ENCODE measurements around the gene TRIP12. TPM values are rescaled to one million over a fixed set of nuclear protein-coding genes. Genes with fewer than 3 reads are reported as not detected.
"Not testable (repeated sequence)": the region's sequence is repeated elsewhere in the genome, so short reads cannot be mapped to it uniquely, and the experiment has no call there.

Gene TRIP12
- total and polyA plus RNA-seq, 2 donors (not counting 3 experiments of a cell fraction or from before 2014, with no cell fraction given), result 53.8 to 278 TPM

DNA sequence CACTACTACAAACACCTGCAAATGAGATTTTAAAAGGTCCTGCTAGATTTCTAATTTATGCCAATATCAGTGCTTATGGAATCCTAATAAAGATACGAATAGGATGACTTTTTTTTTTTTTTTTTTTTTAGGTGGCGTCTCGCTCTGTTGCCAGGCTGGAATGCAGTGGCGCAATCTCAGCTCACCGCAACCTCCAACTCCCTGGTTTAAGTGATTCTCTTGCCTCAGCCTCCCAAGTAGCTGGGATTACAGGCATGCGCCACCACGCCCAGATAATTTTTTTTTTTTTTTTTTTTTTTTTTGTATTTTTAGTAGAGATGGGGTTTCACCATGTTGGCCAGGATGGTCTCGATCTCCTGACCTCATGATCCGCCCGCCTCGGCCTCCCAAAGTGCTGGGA, 135.5 kb downstream of the TRIP12 start:
- H3K27ac ChIP-seq (ENCODE audit: insufficient read depth, low read depth, low read length); H3K27me3 ChIP-seq (ENCODE audit: control insufficient read depth in 2 of 2, insufficient read depth in 2 of 2, low read length in 2 of 2); H2AFZ ChIP-seq (ENCODE audit: low read depth, low read length); H4K20me1 ChIP-seq (replicated peaks; ENCODE audit: control insufficient read depth, extremely low read depth, insufficient read depth, low read length); H3K9ac ChIP-seq (replicated peaks; ENCODE audit: extremely low read depth, insufficient read depth, low read length); dilution Hi-C loops (cut with MboI; ENCODE audit: extremely low pct_ligation_motif_present, low sequenced_read_pairs); H3K4me2 ChIP-seq (ENCODE audit: insufficient read depth, low read length); DNase-seq (ENCODE audit: low read depth, low spot score); H3K9me1 ChIP-seq (replicated peaks; ENCODE audit: control insufficient read depth, extremely low read depth, insufficient read depth, low read length); H3K4me3 ChIP-seq (replicated peaks in 1 of 3; ENCODE audit: insufficient read depth in 1 of 3, low read depth in 1 of 3, low read length in 3 of 3); POLR2A ChIA-PET; H3K79me2 ChIP-seq (ENCODE audit: control insufficient read depth, insufficient read depth, low read length); intact Hi-C loops (cut with micrococcal nuclease); H3K9me3 ChIP-seq (replicated peaks; ENCODE audit: control insufficient read depth, insufficient read depth, low read length); FAIRE-seq; BruUV-seq (replicated peaks): not testable (repeated sequence)
- peaks cover 7 to 25% of the 10 kb centered on the region in 2 experiments for H3K36me3 ChIP-seq (ENCODE audit: control insufficient read depth in 2 of 2, extremely low read depth in 1 of 2, insufficient read depth in 2 of 2, low read length in 2 of 2)
- H3K4me1 ChIP-seq (ENCODE audit: control insufficient read depth, extremely low read depth, insufficient read depth, low read length), result peaks cover 10% of the 10 kb centered on the region
- CTCF ChIA-PET, result interaction anchor here (4.6 kb wide), 1 partner anchor 15 kb away, joined by 17 read pairs; no protein-coding TSS in a partner anchor

GRCh38 chr2:229784791-229785190, 137.0 kb downstream of the TRIP12 start:
- dilution Hi-C loops (cut with MboI; ENCODE audit: extremely low pct_ligation_motif_present, low sequenced_read_pairs), result no loop called here
- FAIRE-seq (no peak), DNase-seq (ENCODE audit: low read depth, low spot score) (no peak)
- TF ChIP-seq EZH2 (IDR thresholded peaks at IDR 0.05; ENCODE audit: borderline replicate concordance, low read depth, low read length, severe bottlenecking) (no peak), FOS (IDR thresholded peaks at IDR 0.05; ENCODE audit: borderline replicate concordance, insufficient read depth, low read length) (no peak), POLR2AphosphoS5 (IDR thresholded peaks at IDR 0.05; ENCODE audit: insufficient read depth, low read depth, low read length) (no peak), MYC (IDR thresholded peaks at IDR 0.05; ENCODE audit: low read depth, low read length) (no peak), GATA2 (IDR thresholded peaks at IDR 0.05; ENCODE audit: insufficient read depth, insufficient read length, low read depth, low read length) (no peak), MAX (IDR thresholded peaks at IDR 0.05; ENCODE audit: insufficient read depth, insufficient read length) (no peak), JUN (IDR thresholded peaks at IDR 0.05; ENCODE audit: borderline replicate concordance, insufficient read depth, insufficient read length, low read depth) (no peak), POLR2A (IDR thresholded peaks at IDR 0.05; ENCODE audit: low read depth, low read length) (no peak)
- TF ChIP-seq, protein P1, sequence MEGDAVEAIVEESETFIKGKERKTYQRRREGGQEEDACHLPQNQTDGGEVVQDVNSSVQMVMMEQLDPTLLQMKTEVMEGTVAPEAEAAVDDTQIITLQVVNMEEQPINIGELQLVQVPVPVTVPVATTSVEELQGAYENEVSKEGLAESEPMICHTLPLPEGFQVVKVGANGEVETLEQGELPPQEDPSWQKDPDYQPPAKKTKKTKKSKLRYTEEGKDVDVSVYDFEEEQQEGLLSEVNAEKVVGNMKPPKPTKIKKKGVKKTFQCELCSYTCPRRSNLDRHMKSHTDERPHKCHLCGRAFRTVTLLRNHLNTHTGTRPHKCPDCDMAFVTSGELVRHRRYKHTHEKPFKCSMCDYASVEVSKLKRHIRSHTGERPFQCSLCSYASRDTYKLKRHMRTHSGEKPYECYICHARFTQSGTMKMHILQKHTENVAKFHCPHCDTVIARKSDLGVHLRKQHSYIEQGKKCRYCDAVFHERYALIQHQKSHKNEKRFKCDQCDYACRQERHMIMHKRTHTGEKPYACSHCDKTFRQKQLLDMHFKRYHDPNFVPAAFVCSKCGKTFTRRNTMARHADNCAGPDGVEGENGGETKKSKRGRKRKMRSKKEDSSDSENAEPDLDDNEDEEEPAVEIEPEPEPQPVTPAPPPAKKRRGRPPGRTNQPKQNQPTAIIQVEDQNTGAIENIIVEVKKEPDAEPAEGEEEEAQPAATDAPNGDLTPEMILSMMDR (IDR thresholded peaks at IDR 0.05; ENCODE audit: extremely low read depth in 1 of 2, insufficient read depth in 1 of 2, low read depth in 1 of 2, low read length in 2 of 2), result no peak
- Histone ChIP-seq H3K4me1 (ENCODE audit: control insufficient read depth, extremely low read depth, insufficient read depth, low read length) (peaks cover 13% of the 10 kb centered on the region), H3K9ac (replicated peaks; ENCODE audit: extremely low read depth, insufficient read depth, low read length) (no peak overlapping the region), H3K27ac (ENCODE audit: insufficient read depth, low read depth, low read length) (no peak overlapping the region), H3K9me1 (replicated peaks; ENCODE audit: control insufficient read depth, extremely low read depth, insufficient read depth, low read length) (no peaks in the 10 kb centered on the region), H3K79me2 (ENCODE audit: control insufficient read depth, insufficient read depth, low read length) (peaks cover 8% of the 10 kb centered on the region), H3K36me3 (ENCODE audit: control insufficient read depth in 2 of 2, extremely low read depth in 1 of 2, insufficient read depth in 2 of 2, low read length in 2 of 2) (peaks cover 6 to 24% of the 10 kb centered on the region in 2 experiments), H3K9me3 (replicated peaks; ENCODE audit: control insufficient read depth, insufficient read depth, low read length) (no peaks in the 10 kb centered on the region), H3K4me2 (ENCODE audit: insufficient read depth, low read length) (no peak overlapping the region), H4K20me1 (replicated peaks; ENCODE audit: control insufficient read depth, extremely low read depth, insufficient read depth, low read length) (no peaks in the 10 kb centered on the region), H2AFZ (ENCODE audit: low read depth, low read length) (no peak overlapping the region), H3K4me3 (replicated peaks in 1 of 3; ENCODE audit: insufficient read depth in 1 of 3, low read depth in 1 of 3, low read length in 3 of 3) (no peak overlapping the region), H3K27me3 (ENCODE audit: control insufficient read depth in 2 of 2, insufficient read depth in 2 of 2, low read length in 2 of 2) (no peaks in the 10 kb centered on the region)
- CTCF ChIA-PET, result interaction anchor here (4.6 kb wide), 1 partner anchor 16 kb away, joined by 17 read pairs; no protein-coding TSS in a partner anchor
- intact Hi-C loops (cut with micrococcal nuclease), result loop anchor here (5.0 kb wide), 2 partner anchors 283 to 378 kb away; partner anchors contain the start of gene SLC16A14
- no TSS peak for BruUV-seq (replicated peaks)
- POLR2A ChIA-PET, result no interaction called here
